GM13976 (cell line): Measurements from ENCODE around the gene COMMD3.

ENCODE experiments used
- DNase-seq: peaks from one replicate; pipeline ENCODE4 v3.0.0; 2012; ENCODE audit warnings: low spot score
- CTCF ChIP-seq: IDR thresholded peaks from 2 replicates; pipeline ENCODE4 v1.5.1; 2012; ENCODE audit warnings: borderline replicate concordance, mild to moderate bottlenecking; ENCODE audit not compliant: insufficient read depth; ENCODE audit errors: extremely low read depth, missing control alignments, control extremely low read depth
- in situ Hi-C: fragments of 300-500 bp; cut with MboI; formaldehyde crosslinking; loops from one replicate; pipeline ENCODE4 v1.12.0; 2022; ENCODE audit warnings: low sequenced_read_pairs, mixed read lengths, inconsistent platforms; ENCODE audit not compliant: unreplicated experiment

COMMD3 gene

DNA sequence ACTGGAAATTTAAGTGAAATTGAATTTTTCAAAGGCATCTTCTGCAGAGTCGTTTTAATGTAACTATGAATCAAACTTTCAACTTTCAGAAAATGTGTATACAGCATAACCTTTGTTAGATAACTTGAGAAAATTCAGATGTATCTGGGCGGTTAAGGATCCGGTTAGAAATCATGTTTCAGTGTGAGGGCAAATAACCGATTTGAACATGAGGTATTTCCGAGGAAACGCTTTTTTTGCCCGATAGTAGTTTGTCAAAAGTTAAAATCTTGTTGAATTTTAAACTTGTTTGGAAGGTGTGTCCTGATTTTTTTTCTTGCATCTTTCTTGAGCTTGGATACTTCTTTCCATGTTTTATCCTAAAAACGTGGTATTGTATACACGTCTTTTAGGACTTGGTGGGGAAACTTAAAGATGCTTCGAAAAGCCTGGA is 3.4 kb downstream of the COMMD3 start:
- TF ChIP-seq CTCF = no peak
- no peak for DNase-seq
- in situ Hi-C loops = no loop called here

DNA sequence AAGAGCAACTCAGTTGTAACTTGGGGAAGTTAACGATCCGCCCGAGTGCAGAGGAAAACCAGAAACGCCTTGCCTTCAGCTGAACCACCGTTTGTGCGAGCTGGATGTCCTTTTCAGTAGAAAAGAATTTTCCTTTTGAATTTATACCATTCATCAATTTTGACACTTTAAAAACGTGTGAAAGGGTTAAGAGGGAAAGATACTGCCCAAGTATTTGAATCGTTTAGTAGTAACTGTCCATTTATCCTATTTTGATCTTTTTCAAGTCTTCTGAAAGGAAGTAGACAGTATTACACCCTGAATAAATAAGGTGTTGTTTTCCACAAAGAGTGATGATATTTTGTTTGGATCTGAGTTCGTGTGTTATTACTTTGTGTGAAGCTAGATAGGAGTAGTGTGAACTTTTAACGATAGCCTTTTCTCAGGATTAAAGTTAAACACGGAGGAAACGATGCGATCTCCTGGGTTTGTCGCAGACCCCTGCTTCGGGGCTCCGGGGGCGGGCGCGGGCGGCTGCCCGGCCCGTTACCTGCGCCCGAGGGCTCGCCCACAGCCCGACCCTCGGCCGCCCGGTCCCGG is 3.9 kb downstream of the COMMD3 start:
- DNase-seq = no peak
- in situ Hi-C loops = no loop called here
- TF ChIP-seq CTCF = no peak

DNA sequence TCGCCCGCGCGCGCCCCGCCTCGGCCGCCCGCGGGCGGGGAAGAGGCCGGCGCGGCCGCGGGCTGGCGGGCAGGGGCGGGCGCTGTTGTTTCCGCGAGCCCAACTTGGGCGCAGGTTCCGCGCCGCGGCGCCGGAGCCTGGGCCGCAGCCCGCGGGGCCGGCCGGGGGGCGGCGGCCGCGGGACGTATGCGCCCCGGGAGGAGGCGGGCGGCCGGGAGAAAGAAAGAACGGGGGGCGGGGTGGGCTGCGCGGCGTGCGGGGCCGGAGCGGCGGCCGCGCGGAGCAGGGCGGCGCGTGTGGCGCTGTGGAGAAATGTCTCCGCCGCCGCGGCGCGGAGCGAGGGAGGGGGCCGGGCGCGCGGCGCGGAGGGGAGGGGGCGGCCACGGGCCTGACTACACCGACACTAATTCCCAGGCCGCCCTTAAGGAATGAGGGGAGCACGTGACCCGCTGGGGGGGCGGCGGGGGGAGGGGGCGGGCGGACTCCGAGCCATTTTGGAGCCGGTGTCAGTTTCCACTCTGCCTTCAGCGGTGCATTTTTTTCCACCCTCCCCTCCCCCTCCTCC is 4.5 kb downstream of the COMMD3 start, which contains the start of gene BMI1:
Gene BMI1, plus strand, starts transcription at position 509 of the 565 bp plus-strand sequence. CDS start 5,351 bp downstream, outside the sequence.
- TF ChIP-seq CTCF = no peak
- in situ Hi-C loops = no loop called here
- peak; percentile 77 for DNase-seq

- no peak for TF ChIP-seq CTCF
- in situ Hi-C loops = no loop called here
- peak; percentile 71 for DNase-seq
Measured at GRCh38 chr10:22321156-22321923, 5.2 kb downstream of the COMMD3 start.

DNA sequence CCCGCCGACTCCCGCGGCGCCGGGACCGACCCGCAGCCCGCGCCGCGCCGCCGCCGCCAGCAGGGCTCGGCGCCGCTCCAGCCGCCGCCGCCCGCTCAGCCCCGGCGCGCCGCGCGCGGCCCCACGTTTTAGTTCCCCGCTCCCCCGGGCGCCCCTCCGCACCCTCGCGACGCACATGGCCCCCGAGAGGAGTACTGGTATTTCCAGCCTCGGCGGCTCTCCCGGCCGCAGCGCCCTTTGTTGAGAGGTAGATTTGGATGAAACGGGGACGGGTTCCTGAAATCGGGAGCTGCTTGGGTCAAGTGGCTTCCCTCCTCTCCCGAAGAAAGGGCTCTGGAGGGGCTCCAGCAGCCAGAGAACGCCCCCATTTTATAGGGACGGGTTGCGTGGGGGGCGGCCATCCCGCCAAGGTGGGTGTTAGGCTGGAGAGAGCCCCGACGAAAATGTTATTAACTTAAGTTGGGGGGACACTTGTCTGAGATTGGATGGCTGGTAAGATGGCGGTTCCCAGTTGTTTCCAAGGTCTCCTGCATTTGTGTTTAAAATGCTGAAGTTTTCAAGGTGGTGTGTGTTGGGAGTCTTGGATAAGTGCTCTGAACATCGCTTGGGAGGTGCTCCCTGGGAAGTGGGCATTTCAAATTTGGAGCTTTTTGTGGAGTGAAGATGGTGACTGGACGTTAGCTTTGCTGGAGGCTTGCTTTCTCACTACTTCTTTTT is 5.9 kb downstream of the COMMD3 start:
- DNase-seq = peak; percentile 50
- in situ Hi-C loops = no loop called here
- no peak for TF ChIP-seq CTCF

GRCh38 chr10:22322641-22323160 is 6.5 kb downstream of the COMMD3 start:
- TF ChIP-seq CTCF = no peak
- no peak for DNase-seq
- in situ Hi-C loops = no loop called here
